Measurements from ENCODE around the gene PPP1R1C. TPM values are rescaled to one million over a fixed set of nuclear protein-coding genes. Genes with fewer than 3 reads are reported as not detected.

The PPP1R1C gene
- total RNA-seq, 2 donors from 2014 or later = not detected

DNA sequence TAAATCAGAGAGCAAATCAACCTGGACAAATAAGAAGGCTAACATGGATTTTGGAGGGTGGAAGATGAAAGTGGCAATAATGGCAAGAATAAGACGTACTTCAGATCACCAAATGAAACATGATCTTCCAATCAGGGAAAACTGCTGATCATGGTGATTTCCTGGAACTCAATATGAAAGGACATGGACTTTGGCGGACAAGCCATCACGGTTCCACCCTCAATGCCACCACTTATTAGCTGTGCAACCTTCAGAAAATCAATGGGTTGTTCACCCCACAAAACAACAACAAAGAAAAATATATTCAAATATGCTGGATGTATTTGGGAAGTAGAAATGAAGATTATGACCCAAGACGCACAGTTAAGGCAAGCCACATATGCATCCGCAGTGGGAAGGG, 81.7 kb downstream of the PPP1R1C start:
- ATAC-seq = no peak
- H3K36me3 Mint-ChIP-seq = no peaks in the 10 kb centered on the region
- no peak overlapping the region for H3K27ac Mint-ChIP-seq

DNA sequence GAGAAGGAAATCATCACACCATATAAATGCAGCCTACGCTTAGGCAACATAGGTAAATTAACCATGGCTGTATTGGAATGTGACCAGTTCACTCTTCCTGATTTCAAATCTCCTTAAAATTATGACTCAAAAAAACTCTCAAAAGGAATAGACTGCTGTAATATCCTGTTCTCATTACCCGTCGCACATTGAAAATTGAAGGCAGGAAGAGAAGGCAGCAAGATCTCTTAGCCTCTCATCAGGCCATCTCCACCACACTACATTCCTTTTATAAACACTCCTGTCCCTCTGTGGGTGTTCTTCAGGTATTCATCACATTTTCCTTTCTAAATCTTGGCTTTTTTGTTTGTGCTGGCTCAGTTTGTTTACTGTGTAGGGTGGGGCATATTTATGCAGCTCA, 83.2 kb downstream of the PPP1R1C start:
- H3K36me3 Mint-ChIP-seq = no peaks in the 10 kb centered on the region
- H3K9me3 Mint-ChIP-seq = no peaks in the 10 kb centered on the region
- DNase-seq (ENCODE audit: low spot score in 2 of 2) (no peak), ATAC-seq (no peak)
- H3K27ac Mint-ChIP-seq = no peak overlapping the region

More for the DNA sequence above, 81.7 kb downstream of the PPP1R1C start:
- H3K9me3 Mint-ChIP-seq = no peaks in the 10 kb centered on the region
- no peak for DNase-seq (ENCODE audit: low spot score in 2 of 2)

DNA sequence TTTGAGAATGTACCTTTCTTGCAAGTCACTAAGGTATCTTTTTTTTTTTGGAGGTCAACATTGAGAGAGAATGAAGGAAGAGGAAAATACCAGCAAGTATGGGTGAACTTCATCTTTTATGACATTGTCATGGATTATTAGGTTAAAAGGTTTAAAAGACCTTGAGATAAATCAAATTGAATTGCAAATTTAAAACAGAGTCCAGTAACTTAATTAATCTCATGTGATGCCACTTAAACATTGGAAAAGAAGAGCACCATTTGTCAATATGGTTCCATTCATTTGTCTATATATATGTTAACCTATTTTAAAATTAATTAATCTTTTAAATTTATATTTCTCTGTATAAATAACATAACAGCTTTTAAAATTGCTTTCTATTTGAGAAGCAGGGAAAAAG, 83.8 kb downstream of the PPP1R1C start:
- DNase-seq (ENCODE audit: low spot score in 2 of 2) (no peak), ATAC-seq (no peak)
- Mint-ChIP-seq H3K9me3 (no peaks in the 10 kb centered on the region), H3K36me3 (no peaks in the 10 kb centered on the region), H3K27ac (no peak overlapping the region)

DNA sequence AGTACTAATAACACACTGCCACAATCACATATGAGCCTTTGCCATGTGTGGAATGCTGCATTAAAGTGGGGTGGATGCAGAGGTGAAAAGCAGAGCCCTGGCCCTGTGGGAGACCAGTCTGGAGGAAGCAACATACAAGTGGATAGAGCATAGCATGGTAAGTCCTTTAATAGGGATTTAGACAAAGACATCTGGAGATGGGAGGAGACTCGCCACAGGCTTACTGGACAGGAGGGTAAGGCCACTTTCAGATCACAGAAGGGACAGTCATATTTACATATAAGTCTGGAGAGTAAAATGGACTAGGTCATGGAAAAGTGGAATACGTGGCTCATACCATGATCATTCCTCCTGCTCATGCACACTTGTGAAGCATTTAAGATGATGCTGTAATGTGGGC, 84.3 kb downstream of the PPP1R1C start:
- no peak for ATAC-seq

DNA sequence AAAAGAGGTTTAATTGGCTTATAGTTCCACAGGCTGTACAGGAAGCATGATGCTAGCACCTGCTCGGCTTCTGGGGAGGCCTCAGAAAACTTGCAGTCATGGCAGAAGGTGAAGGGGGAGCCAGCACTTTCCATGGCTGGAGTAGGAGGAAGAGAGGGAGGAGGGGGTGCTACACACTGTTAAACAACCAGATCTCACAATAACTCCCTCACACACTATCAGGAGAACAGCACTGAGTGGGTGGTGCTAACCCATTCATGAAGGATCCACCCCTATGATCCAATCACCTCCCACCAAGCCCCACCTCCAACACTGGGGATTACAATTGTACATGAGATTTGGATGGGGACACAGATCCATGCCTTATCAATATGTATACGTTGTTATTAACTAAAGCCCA, 85.1 kb downstream of the PPP1R1C start:
- no peaks in the 10 kb centered on the region for H3K9me3 Mint-ChIP-seq
- H3K27ac Mint-ChIP-seq = no peak overlapping the region
- no peak for DNase-seq (ENCODE audit: low spot score in 2 of 2)
- no peaks in the 10 kb centered on the region for H3K36me3 Mint-ChIP-seq
- ATAC-seq = no peak

More for the DNA sequence above, 84.3 kb downstream of the PPP1R1C start:
- no peaks in the 10 kb centered on the region for H3K36me3 Mint-ChIP-seq
- no peaks in the 10 kb centered on the region for H3K9me3 Mint-ChIP-seq
- no peak overlapping the region for H3K27ac Mint-ChIP-seq
- DNase-seq (ENCODE audit: low spot score in 2 of 2) = no peak

DNA sequence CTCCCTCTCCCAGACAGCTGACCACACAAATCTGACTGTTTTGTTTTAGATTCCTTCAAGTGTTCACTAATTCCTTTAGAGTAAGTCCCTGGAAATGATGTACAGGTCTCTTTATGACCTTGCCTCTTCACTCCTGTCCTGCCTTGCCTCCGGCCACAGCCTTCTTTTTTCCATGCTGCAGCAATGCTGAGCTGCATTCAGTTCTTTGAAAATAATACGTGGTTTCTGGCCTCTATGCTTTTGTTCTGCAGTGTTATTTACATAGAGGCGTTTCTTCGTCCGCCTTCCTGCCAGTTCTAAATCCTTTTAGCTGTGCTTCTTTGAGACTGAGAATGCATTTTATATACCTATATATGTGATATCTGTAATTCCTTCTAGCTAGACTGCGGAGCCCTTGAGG, 87.2 kb downstream of the PPP1R1C start:
- no peaks in the 10 kb centered on the region for H3K9me3 Mint-ChIP-seq
- no peaks in the 10 kb centered on the region for H3K36me3 Mint-ChIP-seq
- ATAC-seq (no peak), DNase-seq (ENCODE audit: low spot score in 2 of 2) (no peak)
- H3K27ac Mint-ChIP-seq = no peak overlapping the region

DNA sequence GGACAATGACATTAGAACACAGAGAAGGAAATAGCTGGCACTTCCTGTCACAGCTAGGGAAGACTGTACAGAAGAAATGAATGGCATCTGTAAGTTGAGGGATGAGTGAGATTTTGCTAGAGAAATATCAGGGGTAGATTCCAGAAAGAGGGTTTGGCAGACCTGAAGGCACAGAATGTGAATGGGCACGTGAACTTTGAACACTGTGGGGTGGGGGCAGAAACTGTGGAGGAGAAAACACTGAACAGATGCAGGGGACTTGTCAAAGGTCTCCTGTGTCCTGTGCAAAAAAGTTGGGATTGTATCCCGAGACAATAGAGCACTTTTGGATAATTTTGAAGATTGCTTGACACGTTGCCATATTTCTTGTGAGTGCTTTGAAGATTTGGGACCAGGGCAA, 88.0 kb downstream of the PPP1R1C start:
- Mint-ChIP-seq H3K9me3 (no peaks in the 10 kb centered on the region), H3K36me3 (no peaks in the 10 kb centered on the region), H3K27ac (no peak overlapping the region)
- ATAC-seq (no peak), DNase-seq (ENCODE audit: low spot score in 2 of 2) (no peak)

DNA sequence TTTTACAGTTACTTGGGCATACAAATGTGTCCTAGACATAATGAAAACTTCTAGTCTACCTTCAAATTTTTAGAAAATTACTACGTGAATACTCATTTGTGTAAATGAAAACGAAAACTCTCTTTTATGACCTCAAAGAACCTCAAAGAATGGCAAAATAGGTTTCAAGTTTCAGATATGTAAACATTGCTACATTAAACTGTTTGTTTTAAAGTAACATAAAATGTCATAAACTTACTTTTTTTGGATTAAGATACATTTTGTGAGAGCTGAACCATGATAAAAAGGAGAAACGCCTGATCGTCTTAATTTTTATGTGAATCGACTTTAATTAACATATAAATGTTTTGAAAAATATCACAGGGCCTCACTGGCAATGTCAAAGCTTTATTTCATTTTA, 91.4 kb downstream of the PPP1R1C start:
- Mint-ChIP-seq H3K36me3 (no peaks in the 10 kb centered on the region), H3K27ac (no peak overlapping the region), H3K9me3 (no peaks in the 10 kb centered on the region)
- DNase-seq (ENCODE audit: low spot score in 2 of 2) (no peak), ATAC-seq (no peak)

DNA sequence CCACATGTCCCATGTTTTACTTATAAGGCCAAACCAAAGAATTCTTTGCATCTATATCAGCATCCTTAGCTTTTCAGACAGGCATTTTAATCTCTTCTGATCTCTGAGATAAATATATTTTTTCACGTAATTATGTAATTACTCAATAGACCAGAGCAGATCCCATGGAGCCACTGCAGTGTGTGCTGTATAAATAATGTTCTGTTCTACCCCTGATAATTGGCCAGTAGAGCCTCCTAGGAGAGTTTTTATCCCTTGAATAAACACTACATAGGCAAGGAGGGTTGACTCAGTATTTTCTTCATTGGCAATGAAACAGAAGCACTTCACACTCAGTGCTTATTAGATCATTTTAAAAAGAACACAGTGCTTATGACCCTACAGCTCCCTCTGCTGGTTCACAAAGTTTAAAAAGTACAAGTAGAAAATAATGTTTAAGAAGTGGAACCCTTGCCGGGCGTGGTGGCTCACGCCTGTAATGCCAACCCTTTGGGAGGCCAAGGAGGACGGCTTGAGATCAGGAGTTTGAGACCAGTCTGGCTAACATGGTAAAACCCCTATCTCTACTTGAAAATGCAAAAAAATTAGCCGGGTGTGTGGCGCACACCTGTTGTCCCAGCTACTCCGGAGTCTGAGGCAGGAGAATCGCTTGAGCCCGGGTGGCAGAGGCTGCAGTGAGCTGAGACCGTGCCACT, 91.9 kb downstream of the PPP1R1C start:
- DNase-seq (ENCODE audit: low spot score in 2 of 2) (peak in 1 of 2 donors; percentile 38), ATAC-seq (peak in 1 of 2 donors; percentile 46)
- H3K36me3 Mint-ChIP-seq = no peaks in the 10 kb centered on the region
- H3K27ac Mint-ChIP-seq = no peak overlapping the region
- H3K9me3 Mint-ChIP-seq = no peaks in the 10 kb centered on the region

DNA sequence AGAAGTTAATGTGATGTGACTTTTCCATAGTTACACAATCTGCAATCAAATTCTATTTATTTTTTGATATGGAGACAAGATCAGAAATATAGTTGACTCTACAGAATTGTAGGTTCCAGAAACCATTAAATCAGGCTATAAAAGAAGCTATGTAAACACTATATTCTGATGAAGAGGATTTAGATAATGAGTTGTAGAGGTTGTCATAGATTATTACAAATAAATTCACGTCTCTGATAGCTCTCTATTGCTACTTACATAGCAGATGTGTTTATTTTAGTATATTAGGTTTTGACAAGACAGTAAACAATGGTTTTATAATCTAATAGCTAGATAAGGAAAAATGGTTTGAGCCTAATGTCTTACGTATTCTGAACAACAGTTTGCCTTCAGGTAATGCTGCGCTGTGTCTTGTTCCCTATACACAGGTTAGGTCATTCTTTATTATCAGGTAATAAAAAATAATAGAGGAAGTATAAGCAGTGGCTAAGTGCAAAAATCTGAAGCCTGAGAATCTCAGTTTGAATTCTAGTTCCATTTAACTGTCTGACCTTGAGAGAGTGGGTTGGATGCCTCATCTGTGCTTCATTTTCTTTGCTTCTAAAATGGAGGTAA, 93.4 kb downstream of the PPP1R1C start:
- Mint-ChIP-seq H3K9me3 (no peaks in the 10 kb centered on the region), H3K27ac (no peak overlapping the region), H3K36me3 (no peaks in the 10 kb centered on the region)
- no peak for ATAC-seq
- no peak for DNase-seq (ENCODE audit: low spot score in 2 of 2)

DNA sequence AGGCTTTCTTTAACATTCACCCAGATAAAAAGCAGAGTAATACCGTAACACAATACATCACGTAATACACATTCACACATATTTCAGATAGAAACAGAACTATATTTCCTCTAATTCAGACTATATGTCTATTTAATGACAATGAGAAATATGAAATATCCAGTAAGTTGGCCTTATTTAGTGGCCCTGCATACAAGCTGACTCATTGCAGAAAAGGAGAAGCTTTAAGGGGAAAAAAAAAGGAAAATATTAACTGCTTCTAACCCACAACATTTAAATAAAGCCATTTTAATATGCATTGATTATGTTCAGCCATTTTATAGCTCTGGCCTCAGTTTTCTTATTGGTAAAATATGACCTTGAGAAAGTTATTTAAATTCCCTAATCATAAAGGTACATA, 94.8 kb downstream of the PPP1R1C start:
- H3K36me3 Mint-ChIP-seq = no peaks in the 10 kb centered on the region
- ATAC-seq (no peak), DNase-seq (ENCODE audit: low spot score in 2 of 2) (no peak)
- no peaks in the 10 kb centered on the region for H3K9me3 Mint-ChIP-seq
- no peak overlapping the region for H3K27ac Mint-ChIP-seq

DNA sequence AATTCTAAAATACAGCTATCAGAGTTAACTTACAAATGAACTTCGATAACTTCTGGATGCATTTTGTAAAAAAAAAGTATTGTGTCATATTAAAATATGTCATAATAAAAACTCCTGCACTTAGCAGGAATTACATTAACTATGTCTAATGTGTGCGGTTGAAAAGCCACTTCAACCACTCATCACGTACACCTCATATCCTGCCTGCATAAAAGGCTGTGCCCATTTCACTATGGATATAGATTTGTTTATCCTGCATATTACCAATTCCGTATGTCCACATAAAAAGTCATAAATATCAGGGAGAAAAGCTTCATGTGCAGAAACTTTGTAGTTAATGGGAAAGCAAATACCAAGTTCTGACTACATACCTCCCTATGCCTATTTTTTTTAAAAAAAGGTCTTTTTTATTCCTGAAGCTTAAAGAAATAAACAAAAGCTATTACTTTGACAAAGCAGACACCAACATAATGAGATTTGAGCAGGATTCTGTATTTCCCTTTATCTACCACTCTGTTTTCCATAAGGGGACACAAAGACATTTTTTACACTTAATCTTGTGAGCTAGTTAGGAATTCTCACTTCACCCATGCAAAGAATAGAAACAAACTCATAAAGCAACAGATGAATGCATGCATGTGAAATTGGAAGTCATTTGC, 96.1 kb downstream of the PPP1R1C start:
- no peaks in the 10 kb centered on the region for H3K36me3 Mint-ChIP-seq
- no peak for DNase-seq (ENCODE audit: low spot score in 2 of 2)

DNA sequence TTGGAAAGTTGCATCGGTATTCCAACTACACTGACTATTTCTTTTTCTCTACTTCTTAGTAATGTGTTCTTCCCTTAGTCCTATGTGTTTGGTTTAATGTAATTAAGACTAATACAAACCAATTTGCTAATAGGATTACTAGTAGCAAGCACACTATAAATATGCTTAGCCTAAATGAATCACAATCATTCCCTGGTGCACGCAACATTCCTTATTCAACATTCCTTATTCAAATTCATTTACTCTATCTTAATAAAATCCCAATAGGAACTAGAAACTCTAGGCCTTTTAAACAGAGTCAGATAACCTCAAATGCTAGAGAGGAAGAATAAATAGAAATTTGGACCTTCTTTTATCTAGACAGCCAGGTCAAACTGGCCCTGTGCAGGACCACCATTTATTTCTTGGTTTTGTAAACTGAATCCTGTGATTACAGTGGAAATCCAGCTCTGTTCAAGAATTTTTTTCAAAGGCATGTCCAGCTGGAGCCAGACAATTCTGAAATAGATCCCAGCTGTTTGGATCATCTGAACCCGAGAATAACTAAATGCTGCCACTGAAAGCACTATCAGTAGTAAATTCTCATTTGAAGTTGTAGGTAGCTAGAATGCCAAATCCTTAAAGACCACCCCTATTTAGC, 103.1 kb downstream of the PPP1R1C start:
- Mint-ChIP-seq H3K27ac (no peak overlapping the region), H3K36me3 (no peaks in the 10 kb centered on the region), H3K9me3 (no peaks in the 10 kb centered on the region)
- ATAC-seq (no peak), DNase-seq (ENCODE audit: low spot score in 2 of 2) (no peak)

More for the DNA sequence above, 96.1 kb downstream of the PPP1R1C start:
- no peak for ATAC-seq
- Mint-ChIP-seq H3K9me3 (no peaks in the 10 kb centered on the region), H3K27ac (no peak overlapping the region)

DNA sequence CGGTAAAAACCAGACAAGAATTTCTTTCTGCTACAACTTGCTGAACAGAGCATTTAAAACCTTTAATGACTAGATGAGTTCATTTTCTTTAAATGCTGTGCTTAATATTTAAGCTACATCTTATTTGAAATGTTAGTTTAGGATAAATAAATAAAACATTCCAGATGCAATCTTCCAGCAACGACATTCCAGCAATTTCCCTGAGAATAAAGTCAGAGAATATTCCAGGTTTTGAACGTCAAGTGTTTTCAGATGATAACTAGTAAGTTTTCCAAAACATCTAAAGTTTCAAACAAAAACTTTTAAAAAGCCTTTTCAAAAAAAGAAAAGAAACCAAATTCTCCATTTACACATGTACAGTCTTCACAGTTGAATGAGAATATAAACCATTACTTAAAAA, 104.8 kb downstream of the PPP1R1C start:
- no peaks in the 10 kb centered on the region for H3K36me3 Mint-ChIP-seq
- no peak overlapping the region for H3K27ac Mint-ChIP-seq
- no peaks in the 10 kb centered on the region for H3K9me3 Mint-ChIP-seq
- ATAC-seq = no peak
- no peak for DNase-seq (ENCODE audit: low spot score in 2 of 2)

DNA sequence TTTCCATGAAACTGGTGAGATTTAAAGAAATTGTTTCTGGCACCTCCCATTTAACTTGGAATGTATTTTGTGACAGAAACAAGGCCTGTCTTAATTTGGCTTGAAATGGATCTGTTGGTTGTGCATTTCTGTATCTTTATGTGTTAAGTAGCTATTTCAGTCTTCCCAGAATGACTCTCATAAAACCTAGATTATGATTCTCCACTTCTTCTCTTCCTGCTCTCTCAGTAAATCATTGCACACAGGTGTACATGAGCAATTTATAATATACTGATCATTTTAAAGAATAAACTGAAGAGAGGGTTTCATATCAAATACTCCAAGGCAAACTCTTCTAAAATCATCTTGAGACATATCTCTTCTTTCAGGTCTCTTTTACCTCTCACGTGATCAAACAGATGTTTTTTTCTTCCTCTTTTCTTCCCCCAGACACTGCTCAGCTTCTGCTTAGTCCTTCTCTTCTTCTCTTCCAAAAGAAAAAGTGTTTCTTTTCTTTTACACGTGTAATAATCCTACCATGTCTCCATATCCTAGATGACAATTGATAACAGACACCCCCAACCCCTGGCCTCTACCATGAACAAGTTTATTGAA, 112.0 kb downstream of the PPP1R1C start:
- DNase-seq (ENCODE audit: low spot score in 2 of 2) (no peak), ATAC-seq (no peak)
- no peak overlapping the region for H3K27ac Mint-ChIP-seq
- H3K9me3 Mint-ChIP-seq = no peaks in the 10 kb centered on the region
- H3K36me3 Mint-ChIP-seq = no peaks in the 10 kb centered on the region

DNA sequence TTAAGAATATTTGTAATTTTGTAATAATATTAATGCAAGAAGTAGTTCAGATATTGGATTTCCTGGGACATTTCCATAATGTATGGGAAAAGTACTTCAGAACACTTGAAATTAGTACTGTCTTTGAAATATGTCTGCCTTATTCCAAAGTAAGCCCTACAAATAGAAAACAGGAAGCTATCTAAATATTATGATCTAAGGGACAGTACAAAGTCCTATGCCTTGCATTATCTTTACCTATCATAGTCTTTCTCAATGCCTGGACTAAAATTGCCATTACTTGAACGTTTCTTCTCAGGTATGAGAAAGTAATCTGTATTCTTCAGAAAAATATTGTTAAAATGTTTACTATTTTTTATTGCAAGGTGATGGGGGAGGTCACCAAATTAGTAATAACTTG, 113.0 kb downstream of the PPP1R1C start:
- Mint-ChIP-seq H3K27ac (no peak overlapping the region), H3K36me3 (no peaks in the 10 kb centered on the region), H3K9me3 (no peaks in the 10 kb centered on the region)
- no peak for DNase-seq (ENCODE audit: low spot score in 2 of 2)
- ATAC-seq = no peak

DNA sequence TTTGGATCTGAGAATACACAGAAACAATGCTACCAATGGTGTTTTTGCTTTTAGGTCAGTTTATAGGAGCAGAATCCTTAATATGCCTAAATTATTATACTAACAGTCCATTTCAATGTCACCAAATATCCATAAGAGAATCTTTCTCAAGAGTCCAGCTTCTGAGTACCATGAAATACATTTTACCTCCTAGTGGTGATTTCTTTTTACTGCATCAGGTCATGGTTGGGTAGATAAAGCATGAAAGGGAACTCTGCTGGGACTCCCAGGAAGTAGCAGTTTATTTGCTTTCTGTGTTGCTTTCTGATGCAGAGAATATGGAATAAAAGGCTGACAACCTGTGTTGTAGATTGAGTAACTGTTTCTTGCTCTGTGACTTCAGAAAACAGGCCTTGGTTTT, 115.6 kb downstream of the PPP1R1C start:
- Mint-ChIP-seq H3K27ac (no peak overlapping the region), H3K36me3 (no peaks in the 10 kb centered on the region), H3K9me3 (no peaks in the 10 kb centered on the region)
- no peak for DNase-seq (ENCODE audit: low spot score in 2 of 2)
- ATAC-seq = peak in 1 of 2 donors; percentile 34

All from activated naive CD4-positive, alpha-beta T cell treated with anti-CD3 and anti-CD28 coated beads, Interleukin-2, amount 50 U/mL, for 72 hours (primary cell).